Measurements from ENCODE around the gene AUNIP.

The AUNIP gene

GRCh38 chr1:25818569-25818968 lies 40.7 kb downstream of the AUNIP start:
- H3K4me1 ChIP-seq (ENCODE audit: insufficient read depth, insufficient read length): peaks cover 20% of the 10 kb centered on the region
- no peaks in the 10 kb centered on the region for H3K9me3 ChIP-seq (ENCODE audit: insufficient read depth, low read length)
- no peak overlapping the region for H3K4me3 ChIP-seq (ENCODE audit: insufficient read length, low read depth)
- H3K9ac ChIP-seq (ENCODE audit: insufficient read length, low read depth): peak overlapping the region; percentile 98
- TF ChIP-seq SUZ12 (IDR thresholded peaks at IDR 0.05; ENCODE audit: extremely low read depth, insufficient read depth, insufficient read length) (no peak), ZNF274 (IDR thresholded peaks at IDR 0.05; ENCODE audit: low read depth, low read length) (no peak), YY1 (IDR thresholded peaks at IDR 0.05; ENCODE audit: insufficient read depth, insufficient read length) (no peak)
- H3K36me3 ChIP-seq (ENCODE audit: insufficient read depth, insufficient read length, low read length): peaks cover 42% of the 10 kb centered on the region
- H3K27me3 ChIP-seq (ENCODE audit: insufficient read depth, insufficient read length): peaks cover 7% of the 10 kb centered on the region
- no peak for DNase-seq (ENCODE audit: low read depth, low spot score)

GRCh38 chr1:25817840-25818501 lies 41.3 kb downstream of the AUNIP start:
- TF ChIP-seq SUZ12 (IDR thresholded peaks at IDR 0.05; ENCODE audit: extremely low read depth, insufficient read depth, insufficient read length) (no peak), ZNF274 (IDR thresholded peaks at IDR 0.05; ENCODE audit: low read depth, low read length) (no peak), YY1 (IDR thresholded peaks at IDR 0.05; ENCODE audit: insufficient read depth, insufficient read length) (no peak)
- H3K9ac ChIP-seq (ENCODE audit: insufficient read length, low read depth): peak overlapping the region; percentile 4
- peaks cover 20% of the 10 kb centered on the region for H3K4me1 ChIP-seq (ENCODE audit: insufficient read depth, insufficient read length)
- H3K36me3 ChIP-seq (ENCODE audit: insufficient read depth, insufficient read length, low read length): peaks cover 42% of the 10 kb centered on the region
- H3K27me3 ChIP-seq (ENCODE audit: insufficient read depth, insufficient read length): peaks cover 7% of the 10 kb centered on the region
- H3K9me3 ChIP-seq (ENCODE audit: insufficient read depth, low read length): no peaks in the 10 kb centered on the region
- no peak overlapping the region for H3K4me3 ChIP-seq (ENCODE audit: insufficient read length, low read depth)
- no peak for DNase-seq (ENCODE audit: low read depth, low spot score)

- no peak for TF ChIP-seq YY1 (IDR thresholded peaks at IDR 0.05; ENCODE audit: insufficient read depth, insufficient read length)
- no peak for TF ChIP-seq ZNF274 (IDR thresholded peaks at IDR 0.05; ENCODE audit: low read depth, low read length)
- TF ChIP-seq SUZ12 (IDR thresholded peaks at IDR 0.05; ENCODE audit: extremely low read depth, insufficient read depth, insufficient read length): no peak
These were observed 43.0 kb downstream of the AUNIP start for GRCh38 chr1:25816112-25816718.

GRCh38 chr1:25815208-25816111 lies 43.8 kb downstream of the AUNIP start:
- H3K27me3 ChIP-seq (ENCODE audit: insufficient read depth, insufficient read length): no peaks in the 10 kb centered on the region
- peaks cover 25% of the 10 kb centered on the region for H3K4me1 ChIP-seq (ENCODE audit: insufficient read depth, insufficient read length)
- TF ChIP-seq ZNF274 (IDR thresholded peaks at IDR 0.05; ENCODE audit: low read depth, low read length) (no peak), YY1 (IDR thresholded peaks at IDR 0.05; ENCODE audit: insufficient read depth, insufficient read length) (no peak), SUZ12 (IDR thresholded peaks at IDR 0.05; ENCODE audit: extremely low read depth, insufficient read depth, insufficient read length) (no peak)
- peaks cover 64% of the 10 kb centered on the region for H3K36me3 ChIP-seq (ENCODE audit: insufficient read depth, insufficient read length, low read length)
- H3K9ac ChIP-seq (ENCODE audit: insufficient read length, low read depth): peak overlapping the region; percentile 34
- no peak for DNase-seq (ENCODE audit: low read depth, low spot score)
- H3K4me3 ChIP-seq (ENCODE audit: insufficient read length, low read depth): no peak overlapping the region
- no peaks in the 10 kb centered on the region for H3K9me3 ChIP-seq (ENCODE audit: insufficient read depth, low read length)

More at GRCh38 chr1:25816112-25816718, 43.0 kb downstream of the AUNIP start:
- peaks cover 22% of the 10 kb centered on the region for H3K4me1 ChIP-seq (ENCODE audit: insufficient read depth, insufficient read length)
- no peaks in the 10 kb centered on the region for H3K9me3 ChIP-seq (ENCODE audit: insufficient read depth, low read length)
- peaks cover 58% of the 10 kb centered on the region for H3K36me3 ChIP-seq (ENCODE audit: insufficient read depth, insufficient read length, low read length)
- no peak for DNase-seq (ENCODE audit: low read depth, low spot score)
- no peak overlapping the region for H3K9ac ChIP-seq (ENCODE audit: insufficient read length, low read depth)
- peaks cover 3% of the 10 kb centered on the region for H3K27me3 ChIP-seq (ENCODE audit: insufficient read depth, insufficient read length)
- H3K4me3 ChIP-seq (ENCODE audit: insufficient read length, low read depth): no peak overlapping the region

GRCh38 chr1:25814549-25815087 lies 44.6 kb downstream of the AUNIP start:
- DNase-seq (ENCODE audit: low read depth, low spot score): no peak
- no peaks in the 10 kb centered on the region for H3K9me3 ChIP-seq (ENCODE audit: insufficient read depth, low read length)
- peaks cover 26% of the 10 kb centered on the region for H3K4me1 ChIP-seq (ENCODE audit: insufficient read depth, insufficient read length)
- H3K4me3 ChIP-seq (ENCODE audit: insufficient read length, low read depth): no peak overlapping the region
- TF ChIP-seq YY1 (IDR thresholded peaks at IDR 0.05; ENCODE audit: insufficient read depth, insufficient read length) (no peak), ZNF274 (IDR thresholded peaks at IDR 0.05; ENCODE audit: low read depth, low read length) (no peak), SUZ12 (IDR thresholded peaks at IDR 0.05; ENCODE audit: extremely low read depth, insufficient read depth, insufficient read length) (no peak)
- H3K9ac ChIP-seq (ENCODE audit: insufficient read length, low read depth): no peak overlapping the region
- H3K27me3 ChIP-seq (ENCODE audit: insufficient read depth, insufficient read length): no peaks in the 10 kb centered on the region
- H3K36me3 ChIP-seq (ENCODE audit: insufficient read depth, insufficient read length, low read length): peaks cover 73% of the 10 kb centered on the region

- Histone ChIP-seq H3K36me3 (ENCODE audit: insufficient read depth, insufficient read length, low read length) (peaks cover 80% of the 10 kb centered on the region), H3K27me3 (ENCODE audit: insufficient read depth, insufficient read length) (no peaks in the 10 kb centered on the region), H3K9me3 (ENCODE audit: insufficient read depth, low read length) (no peaks in the 10 kb centered on the region), H3K9ac (ENCODE audit: insufficient read length, low read depth) (no peak overlapping the region), H3K4me1 (ENCODE audit: insufficient read depth, insufficient read length) (peaks cover 26% of the 10 kb centered on the region), H3K4me3 (ENCODE audit: insufficient read length, low read depth) (no peak overlapping the region)
- no peak for DNase-seq (ENCODE audit: low read depth, low spot score)
- TF ChIP-seq YY1 (IDR thresholded peaks at IDR 0.05; ENCODE audit: insufficient read depth, insufficient read length): no peak
- no peak for TF ChIP-seq ZNF274 (IDR thresholded peaks at IDR 0.05; ENCODE audit: low read depth, low read length)
- no peak for TF ChIP-seq SUZ12 (IDR thresholded peaks at IDR 0.05; ENCODE audit: extremely low read depth, insufficient read depth, insufficient read length)
These were observed 45.4 kb downstream of the AUNIP start for GRCh38 chr1:25813734-25814471.
